ENCODE measurements around the gene ASMTL.

DNA sequence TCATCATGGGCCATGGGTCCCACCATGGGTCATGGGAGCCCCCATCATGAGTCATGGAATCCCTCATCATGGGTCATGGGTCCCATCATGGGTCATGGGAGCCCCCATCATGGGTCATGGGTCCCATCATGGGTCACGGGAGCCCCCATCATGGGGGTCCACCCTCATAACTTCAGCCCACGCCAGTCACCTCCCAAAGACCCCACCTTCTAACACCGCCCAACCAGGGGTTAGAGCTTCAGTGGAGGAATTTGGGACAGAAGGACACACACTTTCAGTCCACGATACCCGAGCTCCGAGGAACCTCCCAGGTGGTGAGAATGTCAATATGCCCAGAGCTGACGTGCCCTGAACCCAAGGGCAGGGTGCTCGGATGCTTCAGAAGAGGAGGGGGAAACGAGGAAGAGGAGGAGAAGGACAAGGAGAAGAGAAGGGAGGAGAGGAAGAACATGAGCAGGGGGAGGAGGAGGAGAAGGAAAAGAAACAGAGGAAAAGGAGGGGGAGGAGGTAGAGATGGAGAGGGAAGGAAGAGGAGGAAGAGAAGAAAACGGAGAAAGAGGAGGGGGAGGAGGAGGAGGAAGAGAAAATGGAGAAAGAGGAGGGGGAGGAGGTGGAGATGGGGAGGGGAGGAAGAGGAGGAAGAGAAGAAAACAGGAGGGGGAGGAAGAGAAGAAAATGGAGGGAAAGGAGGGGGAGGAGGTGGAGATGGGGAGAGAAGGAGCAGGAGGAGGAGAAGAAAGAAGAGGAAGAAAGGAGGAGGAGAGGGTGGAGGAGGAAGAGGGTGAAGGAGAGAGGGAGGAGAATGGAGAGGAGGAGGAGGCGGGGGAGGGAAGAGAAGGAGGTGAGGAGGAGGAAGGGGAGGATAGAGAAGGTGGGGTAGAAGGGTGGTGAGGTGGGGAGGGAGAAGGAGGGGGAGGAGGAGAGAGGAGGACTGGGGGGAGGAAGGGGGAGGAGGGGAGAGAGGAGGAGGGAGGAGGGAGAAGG is 98.4 kb downstream of the ASMTL start:
- TF ChIP-seq, protein P1, sequence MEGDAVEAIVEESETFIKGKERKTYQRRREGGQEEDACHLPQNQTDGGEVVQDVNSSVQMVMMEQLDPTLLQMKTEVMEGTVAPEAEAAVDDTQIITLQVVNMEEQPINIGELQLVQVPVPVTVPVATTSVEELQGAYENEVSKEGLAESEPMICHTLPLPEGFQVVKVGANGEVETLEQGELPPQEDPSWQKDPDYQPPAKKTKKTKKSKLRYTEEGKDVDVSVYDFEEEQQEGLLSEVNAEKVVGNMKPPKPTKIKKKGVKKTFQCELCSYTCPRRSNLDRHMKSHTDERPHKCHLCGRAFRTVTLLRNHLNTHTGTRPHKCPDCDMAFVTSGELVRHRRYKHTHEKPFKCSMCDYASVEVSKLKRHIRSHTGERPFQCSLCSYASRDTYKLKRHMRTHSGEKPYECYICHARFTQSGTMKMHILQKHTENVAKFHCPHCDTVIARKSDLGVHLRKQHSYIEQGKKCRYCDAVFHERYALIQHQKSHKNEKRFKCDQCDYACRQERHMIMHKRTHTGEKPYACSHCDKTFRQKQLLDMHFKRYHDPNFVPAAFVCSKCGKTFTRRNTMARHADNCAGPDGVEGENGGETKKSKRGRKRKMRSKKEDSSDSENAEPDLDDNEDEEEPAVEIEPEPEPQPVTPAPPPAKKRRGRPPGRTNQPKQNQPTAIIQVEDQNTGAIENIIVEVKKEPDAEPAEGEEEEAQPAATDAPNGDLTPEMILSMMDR (IDR thresholded peaks at IDR 0.05; ENCODE audit: insufficient read depth, low read length), result no peak
- TF ChIP-seq SPI1 (IDR thresholded peaks at IDR 0.05; ENCODE audit: borderline replicate concordance, low read depth), result no peak

All from HL-60 (cell line).